Hepatocyte (in vitro differentiated cells): Measurements from ENCODE around the gene PIM3. TPM values are rescaled to one million over a fixed set of nuclear protein-coding genes. Genes with fewer than 3 reads are reported as not detected.

Source experiments
- DNase-seq: peaks from one replicate; pipeline ENCODE4 v3.0.0-alpha.2; 2016; ENCODE audit warnings: low spot score
- H2AFZ ChIP-seq: fragments of 200-600 bp; sonication (generic); 2 replicates; pipeline ENCODE4 v1.6.0; 2016; ENCODE audit warnings: antibody characterized with exemption, mild to moderate bottlenecking
- H3K27ac ChIP-seq: fragments of 200-600 bp; sonication (generic); 2 replicates; pipeline ENCODE4 v1.5.1; 2016; ENCODE audit warnings: mild to moderate bottlenecking
- H3K27me3 ChIP-seq: fragments of 200-600 bp; sonication (generic); 2 replicates; pipeline ENCODE4 v1.6.1; 2016
- H3K36me3 ChIP-seq: fragments of 200-600 bp; sonication (generic); replicated peaks from 2 replicates; pipeline ENCODE4 v1.5.1; 2016; ENCODE audit warnings: low read depth; ENCODE audit not compliant: insufficient read depth
- H3K4me1 ChIP-seq: fragments of 200-600 bp; sonication (generic); 2 replicates; pipeline ENCODE4 v1.5.1; 2016; ENCODE audit warnings: mild to moderate bottlenecking, moderate library complexity; ENCODE audit not compliant: insufficient read depth
- H3K4me2 ChIP-seq: fragments of 200-600 bp; sonication (generic); 2 replicates; pipeline ENCODE4 v1.6.0; 2016
- H3K4me3 ChIP-seq: fragments of 200-600 bp; sonication (generic); 2 replicates; pipeline ENCODE4 v1.5.1; 2016; ENCODE audit warnings: mild to moderate bottlenecking
- H3K79me2 ChIP-seq: fragments of 200-600 bp; sonication (generic); 2 replicates; pipeline ENCODE4 v1.6.0; 2017; ENCODE audit warnings: mild to moderate bottlenecking
- H3K9me2 ChIP-seq: fragments of 200-600 bp; sonication (generic); replicated peaks from 2 replicates; pipeline ENCODE4 v1.6.0; 2017; ENCODE audit warnings: mild to moderate bottlenecking; ENCODE audit not compliant: insufficient read depth
- H3K9me3 ChIP-seq: fragments of 200-600 bp; sonication (generic); 2 replicates; pipeline ENCODE4 v1.5.1; 2016; ENCODE audit warnings: low read depth, mild to moderate bottlenecking
- H4K20me1 ChIP-seq: fragments of 200-600 bp; sonication (generic); 2 replicates; pipeline ENCODE4 v1.6.0; 2016; ENCODE audit warnings: mild to moderate bottlenecking; ENCODE audit not compliant: insufficient read depth, poor library complexity, severe bottlenecking
- EZH2 ChIP-seq: fragments of 200-600 bp; sonication (generic); IDR thresholded peaks from 2 replicates; pipeline ENCODE4 v1.6.1; 2016; ENCODE audit warnings: antibody characterized with exemption, mild to moderate bottlenecking, borderline replicate concordance
- EZH2phosphoT487 ChIP-seq: fragments of 200-600 bp; sonication (generic); IDR thresholded peaks from one replicate; pipeline ENCODE4 v1.6.1; 2018; ENCODE audit warnings: antibody characterized with exemption, mild to moderate bottlenecking, low read depth, moderate library complexity; ENCODE audit not compliant: unreplicated experiment, severe bottlenecking
- WGBS: methylation state at CpG from one replicate; pipeline ENCODE4 v1.1.6; 2016; ENCODE audit warnings: low lambda C conversion rate; ENCODE audit errors: missing lambda C conversion rate; 5-methylcytosine and 5-hydroxymethylcytosine counted together
- polyA plus RNA-seq: library from polyadenylated mRNA; unstranded; fragments of >200 nt; fragmentation: Nextera tagmentation; extraction: Ambion mirVana; gene quantifications from 2 replicates; pipeline ENCODE4 v1.2.1, GENCODE V29; 2016
- total RNA-seq: library from RNA; depleted of rRNA; stranded (reverse); fragments of >200 nt; gene quantifications from 2 replicates; pipeline ENCODE4 v1.2.3, GENCODE V29; 2014
- TF ChIP-seq, protein P1 (sequence below): fragments of 200-600 bp; sonication (generic); IDR thresholded peaks from 2 replicates; pipeline ENCODE4 v1.5.1; 2016; ENCODE audit warnings: antibody characterized with exemption, mild to moderate bottlenecking; ENCODE audit not compliant: poor library complexity

The PIM3 gene
- total and polyA plus RNA-seq, 2 experiments from 2014 or later = 81.1 to 138 TPM

- WGBS = 82% methylated on average over 7 of the region's 7 CpGs
- DNase-seq = peak; percentile 13
- H3K27ac ChIP-seq = no peak overlapping the region
- TF ChIP-seq, protein P1, sequence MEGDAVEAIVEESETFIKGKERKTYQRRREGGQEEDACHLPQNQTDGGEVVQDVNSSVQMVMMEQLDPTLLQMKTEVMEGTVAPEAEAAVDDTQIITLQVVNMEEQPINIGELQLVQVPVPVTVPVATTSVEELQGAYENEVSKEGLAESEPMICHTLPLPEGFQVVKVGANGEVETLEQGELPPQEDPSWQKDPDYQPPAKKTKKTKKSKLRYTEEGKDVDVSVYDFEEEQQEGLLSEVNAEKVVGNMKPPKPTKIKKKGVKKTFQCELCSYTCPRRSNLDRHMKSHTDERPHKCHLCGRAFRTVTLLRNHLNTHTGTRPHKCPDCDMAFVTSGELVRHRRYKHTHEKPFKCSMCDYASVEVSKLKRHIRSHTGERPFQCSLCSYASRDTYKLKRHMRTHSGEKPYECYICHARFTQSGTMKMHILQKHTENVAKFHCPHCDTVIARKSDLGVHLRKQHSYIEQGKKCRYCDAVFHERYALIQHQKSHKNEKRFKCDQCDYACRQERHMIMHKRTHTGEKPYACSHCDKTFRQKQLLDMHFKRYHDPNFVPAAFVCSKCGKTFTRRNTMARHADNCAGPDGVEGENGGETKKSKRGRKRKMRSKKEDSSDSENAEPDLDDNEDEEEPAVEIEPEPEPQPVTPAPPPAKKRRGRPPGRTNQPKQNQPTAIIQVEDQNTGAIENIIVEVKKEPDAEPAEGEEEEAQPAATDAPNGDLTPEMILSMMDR = no peak
- H3K4me3 ChIP-seq = no peak overlapping the region
- no peak overlapping the region for H2AFZ ChIP-seq
- H4K20me1 ChIP-seq = no peaks in the 10 kb centered on the region
- H3K4me1 ChIP-seq = peaks cover 5% of the 10 kb centered on the region
- peaks cover 6% of the 10 kb centered on the region for H3K27me3 ChIP-seq
- H3K9me3 ChIP-seq = no peaks in the 10 kb centered on the region
- no peaks in the 10 kb centered on the region for H3K36me3 ChIP-seq
- H3K4me2 ChIP-seq = no peak overlapping the region
- no peaks in the 10 kb centered on the region for H3K79me2 ChIP-seq
- no peaks in the 10 kb centered on the region for H3K9me2 ChIP-seq
These were observed 42.2 kb downstream of the PIM3 start for GRCh38 chr22:50002791-50003190.

DNA sequence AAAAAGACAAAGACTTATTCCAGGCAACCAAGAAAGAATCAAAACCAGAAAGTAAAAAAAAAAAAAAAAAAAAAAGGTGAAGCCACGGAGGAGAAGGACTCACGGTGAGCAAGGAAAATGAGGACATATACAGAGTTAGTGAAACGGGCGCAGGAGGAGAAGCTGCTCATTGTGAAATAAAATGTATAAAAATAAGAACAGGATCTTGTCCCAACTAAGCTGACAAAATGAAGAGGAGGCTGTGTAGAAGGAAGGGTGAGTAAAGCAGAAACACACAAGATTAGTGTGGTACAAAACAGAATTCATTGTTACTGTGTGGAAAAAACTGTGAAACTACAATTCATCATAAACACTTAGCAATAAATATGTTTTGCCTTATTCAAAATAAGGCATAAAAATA is 44.3 kb downstream of the PIM3 start:
- Histone ChIP-seq H3K4me3 (no peak overlapping the region), H3K9me3 (no peaks in the 10 kb centered on the region), H3K4me2 (no peak overlapping the region), H3K36me3 (no peaks in the 10 kb centered on the region), H3K27ac (no peak overlapping the region), H3K4me1 (peaks cover 3% of the 10 kb centered on the region), H3K27me3 (peaks cover 6% of the 10 kb centered on the region), H2AFZ (no peak overlapping the region), H4K20me1 (no peaks in the 10 kb centered on the region), H3K9me2 (no peaks in the 10 kb centered on the region), H3K79me2 (no peaks in the 10 kb centered on the region)
- TF ChIP-seq, protein P1 = no peak
- TF ChIP-seq EZH2 = no peak
- TF ChIP-seq EZH2phosphoT487 = no peak
- no peak for DNase-seq
- 93% methylated on average over 4 of the region's 4 CpGs for WGBS

- Histone ChIP-seq H3K36me3 (no peaks in the 10 kb centered on the region), H3K27ac (peak overlapping the region; percentile 86), H3K9me3 (no peaks in the 10 kb centered on the region), H3K9me2 (no peaks in the 10 kb centered on the region), H3K4me3 (no peak overlapping the region), H3K79me2 (no peaks in the 10 kb centered on the region), H2AFZ (no peak overlapping the region), H4K20me1 (no peaks in the 10 kb centered on the region), H3K4me1 (peaks cover 8% of the 10 kb centered on the region), H3K4me2 (no peak overlapping the region), H3K27me3 (peaks cover 22% of the 10 kb centered on the region)
- whole genome bisulfite sequencing = 79% methylated on average over 3 of the region's 3 CpGs
- TF ChIP-seq, protein P1 = no peak
- TF ChIP-seq EZH2 (no peak), EZH2phosphoT487 (no peak)
- peak; percentile 26 for DNase-seq
These were observed 46.5 kb downstream of the PIM3 start for GRCh38 chr22:50007057-50007511.
